GM12874 (cell line): ENCODE data around the gene VRK1.

Experiments used
- CTCF ChIP-seq: IDR thresholded peaks from 2 replicates; pipeline ENCODE4 v1.5.1; 2011; ENCODE audit warnings: low read depth, mild to moderate bottlenecking, control low read depth, low read length, moderate library complexity; ENCODE audit not compliant: insufficient read depth

The VRK1 gene

DNA sequence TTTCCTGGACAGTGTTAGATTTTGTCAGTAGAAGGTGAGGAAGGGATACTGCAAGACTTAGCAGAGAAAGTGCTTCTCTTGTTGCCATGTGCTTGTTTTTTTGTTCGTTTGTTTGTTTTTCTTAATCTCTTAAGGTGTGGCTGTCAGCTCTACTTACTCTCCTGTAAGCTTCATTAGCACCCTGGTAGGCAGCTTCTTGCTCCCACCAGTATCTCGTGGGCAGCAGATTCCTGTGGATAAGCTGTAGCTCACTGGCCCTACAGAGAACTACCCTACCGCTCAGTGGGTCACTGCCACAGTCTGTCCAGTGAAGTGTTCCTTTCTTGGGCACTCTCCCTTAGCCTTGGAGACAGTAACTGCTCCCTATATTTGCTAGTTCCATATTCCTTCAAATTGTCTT, 30.1 kb downstream of the VRK1 start:
- no peak for TF ChIP-seq CTCF

DNA sequence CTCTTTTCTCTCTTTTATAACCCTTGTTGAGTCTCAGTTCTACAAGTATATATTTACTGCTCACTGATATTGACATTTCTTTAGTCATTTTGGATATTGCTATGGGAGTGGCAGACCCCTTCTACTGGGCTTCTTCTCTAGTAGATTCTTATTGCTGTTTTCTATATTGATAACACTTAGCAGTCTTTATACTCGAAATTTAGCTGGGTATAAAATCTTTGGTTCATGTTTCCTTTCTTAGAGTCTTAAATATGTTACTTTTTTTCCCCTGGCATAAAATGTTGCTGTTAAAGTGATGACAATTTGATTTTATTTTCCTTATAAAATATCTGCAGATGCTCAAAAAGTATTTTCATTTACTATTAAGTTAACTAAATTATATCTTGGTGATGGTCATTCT, 32.6 kb downstream of the VRK1 start:
- TF ChIP-seq CTCF, result no peak

- TF ChIP-seq CTCF, result no peak
Observed at GRCh38 chr14:96830946-96831345, 33.8 kb downstream of the VRK1 start.

- no peak for TF ChIP-seq CTCF
Observed at GRCh38 chr14:96832351-96832750, 35.2 kb downstream of the VRK1 start.

DNA sequence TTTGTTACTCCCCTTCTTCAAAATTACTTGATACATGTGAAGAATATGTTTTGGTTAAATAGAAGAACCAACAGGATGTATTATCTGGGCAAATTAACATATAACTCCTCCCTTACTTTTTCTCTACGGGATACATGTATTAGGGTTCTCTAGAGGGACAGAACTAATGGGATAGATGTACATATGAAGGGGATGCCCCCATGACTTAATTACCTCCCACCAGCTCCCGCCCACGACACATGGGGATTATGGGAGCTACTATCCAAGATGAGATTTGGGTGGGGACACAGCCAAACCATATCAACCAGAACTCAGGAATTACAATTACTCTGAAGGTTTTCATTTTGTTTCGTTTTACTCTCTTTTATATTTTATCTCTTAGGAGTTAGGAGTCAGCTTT, 41.3 kb downstream of the VRK1 start:
- no peak for TF ChIP-seq CTCF

DNA sequence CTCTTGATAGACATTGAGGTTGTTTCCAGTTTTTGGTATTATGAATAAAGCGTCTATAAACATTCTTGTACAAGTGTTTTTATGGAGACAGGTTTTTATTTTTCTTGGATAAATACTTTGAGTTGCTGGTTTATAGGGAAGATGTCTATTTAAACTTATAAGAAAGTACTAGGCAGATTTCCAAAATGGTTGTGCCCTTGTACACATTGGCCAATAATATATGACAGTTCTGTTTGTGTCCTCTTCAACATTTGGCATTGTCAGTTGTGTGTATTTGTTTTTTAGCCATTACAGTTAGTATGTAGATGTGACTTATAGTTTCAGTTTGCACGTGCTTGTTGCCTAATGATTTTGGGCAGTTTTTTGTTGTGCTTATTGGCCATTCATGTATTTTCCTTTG, 42.1 kb downstream of the VRK1 start:
- TF ChIP-seq CTCF, result no peak

GRCh38 chr14:96843137-96843536, 46.0 kb downstream of the VRK1 start:
- TF ChIP-seq CTCF, result no peak
